MCF 10A (cell line): ENCODE results near the gene CSF1R. TPM values are rescaled to one million over a fixed set of nuclear protein-coding genes. Genes with fewer than 3 reads are reported as not detected.

Source experiments
- BruUV-seq: library from RNA; stranded (reverse); fragments of 400-500 nt; replicated peaks from 2 replicates; lab custom pipeline; 2021; lab: Mats Ljungman, UMichigan
- CTCF ChIA-PET: fragments of 300-600 bp; sonication (Branson Sonifier 250); formaldehyde crosslinking; extraction: SDS; loops from one replicate; lab custom pipeline; 2021; ENCODE audit warnings: antibody characterized with exemption, inconsistent platforms; lab: Yijun Ruan, JAX
- POLR2A ChIA-PET: fragments of 300-600, 350-650 bp; sonication (Branson Sonifier 250); formaldehyde crosslinking; extraction: SDS; loops from one replicate; lab custom pipeline; 2020; ENCODE audit warnings: antibody characterized with exemption, inconsistent platforms; lab: Yijun Ruan, JAX
- DNase-seq: peaks from one replicate; pipeline ENCODE4 v3.0.0-alpha.2; 2018; ENCODE audit not compliant: unreplicated experiment
- H3K27ac Mint-ChIP-seq: one replicate; pipeline ENCODE4 v1.8.0; 2022; ENCODE audit warnings: mild to moderate bottlenecking, low read depth, mixed read lengths; ENCODE audit not compliant: unreplicated experiment
- H3K27me3 Mint-ChIP-seq: one replicate; pipeline ENCODE4 v1.8.0; 2022; ENCODE audit warnings: mixed read lengths; ENCODE audit not compliant: insufficient read depth, unreplicated experiment
- H3K36me3 Mint-ChIP-seq: one replicate; pipeline ENCODE4 v1.8.0; 2022; ENCODE audit warnings: mild to moderate bottlenecking, moderate library complexity, mixed read lengths; ENCODE audit not compliant: insufficient read depth, unreplicated experiment
- H3K4me1 Mint-ChIP-seq: one replicate; pipeline ENCODE4 v1.8.0; 2022; ENCODE audit warnings: mixed read lengths; ENCODE audit not compliant: insufficient read depth, unreplicated experiment
- H3K4me3 Mint-ChIP-seq: one replicate; pipeline ENCODE4 v1.8.0; 2022; ENCODE audit warnings: mild to moderate bottlenecking, moderate library complexity, mixed read lengths; ENCODE audit not compliant: unreplicated experiment
- H3K9me3 Mint-ChIP-seq: one replicate; pipeline ENCODE4 v1.8.0; 2022; ENCODE audit warnings: mixed read lengths; ENCODE audit not compliant: unreplicated experiment
- intact Hi-C: fragments of 100-400 bp; cut with micrococcal nuclease; formaldehyde crosslinking; loops from 2 replicates; pipeline ENCODE4 v1.14.1; 2022
- total RNA-seq: library from RNA; stranded (reverse); gene quantifications from 2 replicates; pipeline ENCODE4 v1.2.3, GENCODE V29; 2022
- TF ChIP-seq, protein P1 (sequence below): fragments of 200-600 bp; IDR thresholded peaks from one replicate; pipeline ENCODE4 v1.8.0; 2022; ENCODE audit warnings: antibody characterized with exemption, mild to moderate bottlenecking; ENCODE audit not compliant: unreplicated experiment

CSF1R gene
- total RNA-seq, 1 experiment from 2014 or later: 1.6 TPM

DNA sequence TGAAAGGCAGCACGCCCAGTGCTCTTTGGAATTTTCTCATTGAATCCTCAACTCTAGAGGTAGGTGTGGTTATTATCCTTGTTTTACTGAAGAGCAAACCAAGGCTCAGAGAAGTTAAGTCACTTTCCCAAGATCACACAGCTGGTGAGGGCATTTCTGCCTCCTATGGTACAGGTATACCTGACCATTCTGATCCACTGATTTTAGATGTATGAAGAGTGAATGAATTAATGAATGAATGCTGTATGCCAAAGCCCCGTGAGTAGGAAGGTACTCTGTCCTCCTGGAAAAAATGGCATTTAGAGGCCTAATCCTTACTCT is 18.2 kb upstream of the CSF1R start:
- Mint-ChIP-seq H3K27me3 (no peaks in the 10 kb centered on the region), H3K27ac (no peak overlapping the region), H3K4me1 (peaks cover 22% of the 10 kb centered on the region), H3K36me3 (no peaks in the 10 kb centered on the region), H3K9me3 (no peaks in the 10 kb centered on the region), H3K4me3 (no peak overlapping the region)
- TF ChIP-seq, protein P1, sequence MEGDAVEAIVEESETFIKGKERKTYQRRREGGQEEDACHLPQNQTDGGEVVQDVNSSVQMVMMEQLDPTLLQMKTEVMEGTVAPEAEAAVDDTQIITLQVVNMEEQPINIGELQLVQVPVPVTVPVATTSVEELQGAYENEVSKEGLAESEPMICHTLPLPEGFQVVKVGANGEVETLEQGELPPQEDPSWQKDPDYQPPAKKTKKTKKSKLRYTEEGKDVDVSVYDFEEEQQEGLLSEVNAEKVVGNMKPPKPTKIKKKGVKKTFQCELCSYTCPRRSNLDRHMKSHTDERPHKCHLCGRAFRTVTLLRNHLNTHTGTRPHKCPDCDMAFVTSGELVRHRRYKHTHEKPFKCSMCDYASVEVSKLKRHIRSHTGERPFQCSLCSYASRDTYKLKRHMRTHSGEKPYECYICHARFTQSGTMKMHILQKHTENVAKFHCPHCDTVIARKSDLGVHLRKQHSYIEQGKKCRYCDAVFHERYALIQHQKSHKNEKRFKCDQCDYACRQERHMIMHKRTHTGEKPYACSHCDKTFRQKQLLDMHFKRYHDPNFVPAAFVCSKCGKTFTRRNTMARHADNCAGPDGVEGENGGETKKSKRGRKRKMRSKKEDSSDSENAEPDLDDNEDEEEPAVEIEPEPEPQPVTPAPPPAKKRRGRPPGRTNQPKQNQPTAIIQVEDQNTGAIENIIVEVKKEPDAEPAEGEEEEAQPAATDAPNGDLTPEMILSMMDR: no peak
- no TSS peak for BruUV-seq
- ChIA-PET CTCF (interaction anchor here (1.5 kb wide), 1 partner anchor 18 kb away, joined by 4 read pairs; no protein-coding TSS in a partner anchor), POLR2A (interaction anchor here (0.6 kb wide), 1 partner anchor 783 kb away, joined by 3 read pairs; no protein-coding TSS in a partner anchor)
- DNase-seq: no peak
- intact Hi-C loops: no loop called here

DNA sequence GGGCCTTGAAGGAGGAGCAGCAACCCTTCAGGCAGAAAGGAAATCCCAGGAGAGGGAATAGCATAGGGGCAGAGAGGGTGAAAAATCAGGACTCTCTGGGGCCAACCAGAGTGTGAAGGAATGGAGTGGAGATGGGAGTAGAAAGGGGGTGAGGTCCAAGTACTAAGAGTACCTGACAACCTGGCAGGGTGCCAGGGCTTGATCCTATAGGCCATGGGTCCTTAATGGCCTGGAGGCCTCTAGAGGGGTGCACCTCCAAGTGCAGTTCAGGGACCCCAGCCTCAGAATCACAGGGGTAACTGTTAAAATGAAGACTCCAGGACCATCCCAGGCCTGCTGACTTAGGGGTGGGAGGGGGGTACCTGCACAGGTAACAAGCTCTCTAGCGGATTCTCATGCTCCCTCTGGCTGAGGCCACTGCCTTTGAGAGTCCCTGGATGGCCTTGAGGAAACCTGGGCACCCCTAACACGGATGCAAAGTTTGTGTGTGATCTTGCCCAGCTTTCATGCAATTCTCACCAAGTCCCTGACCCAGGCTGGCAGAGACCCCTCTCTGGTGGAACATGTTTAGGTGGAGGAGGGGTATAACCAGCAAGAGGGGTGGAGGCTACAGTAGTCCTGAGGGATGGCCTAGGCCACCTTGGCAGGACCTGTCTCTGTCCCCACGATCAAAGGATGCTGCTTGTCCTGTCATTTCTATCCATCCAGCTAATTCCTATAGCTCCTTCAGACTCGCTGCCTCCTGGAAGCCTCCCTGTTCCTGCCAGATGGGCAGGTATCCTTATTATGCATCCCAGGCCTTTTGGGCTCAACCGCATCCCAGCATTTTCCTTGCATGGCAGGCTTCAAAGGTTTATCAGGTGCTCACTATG is 17.6 kb upstream of the CSF1R start:
- no TSS peak for BruUV-seq
- Mint-ChIP-seq H3K27me3 (no peaks in the 10 kb centered on the region), H3K27ac (no peak overlapping the region), H3K9me3 (no peaks in the 10 kb centered on the region), H3K4me1 (peaks cover 18% of the 10 kb centered on the region), H3K4me3 (no peak overlapping the region), H3K36me3 (no peaks in the 10 kb centered on the region)
- TF ChIP-seq, protein P1: no peak
- intact Hi-C loops: no loop called here
- ChIA-PET POLR2A (interaction anchor here (0.6 to 0.7 kb wide), 2 partner anchors 9 to 782 kb away, joined by 3 to 5 read pairs; no protein-coding TSS in a partner anchor), CTCF (interaction anchor here (0.7 to 1.5 kb wide), 3 partner anchors 18 to 424 kb away, joined by 3 to 4 read pairs (median 3); no protein-coding TSS in a partner anchor)
- DNase-seq: no peak

DNA sequence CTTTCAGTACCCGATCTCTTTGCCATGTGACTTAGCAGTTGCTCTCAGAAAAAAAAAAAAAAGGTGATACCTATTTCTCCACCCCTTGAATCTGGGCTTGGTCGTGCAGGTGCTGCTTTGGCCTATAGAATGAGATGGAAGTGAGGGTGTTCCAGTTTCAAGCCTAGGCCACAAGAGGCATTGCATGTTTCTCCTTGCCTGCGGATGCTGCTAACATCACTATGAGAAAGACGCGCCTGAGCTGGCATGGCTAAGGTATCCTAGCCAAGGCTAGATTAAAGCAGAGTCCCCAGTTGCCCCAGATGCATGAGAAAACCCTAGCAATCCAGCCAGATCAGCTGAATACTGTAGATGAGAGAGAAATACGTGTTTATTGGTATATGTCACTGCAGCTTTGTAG is 14.7 kb upstream of the CSF1R start:
- Mint-ChIP-seq H3K27ac (no peak overlapping the region), H3K27me3 (no peaks in the 10 kb centered on the region), H3K4me3 (no peak overlapping the region), H3K4me1 (no peaks in the 10 kb centered on the region), H3K9me3 (no peaks in the 10 kb centered on the region), H3K36me3 (no peaks in the 10 kb centered on the region)
- DNase-seq: no peak
- ChIA-PET POLR2A (no interaction called here), CTCF (interaction anchor here (0.6 to 0.9 kb wide), 2 partner anchors 55 to 326 kb away, joined by 4 to 8 read pairs; no protein-coding TSS in a partner anchor)
- TF ChIP-seq, protein P1: no peak
- intact Hi-C loops: no loop called here
- no TSS peak for BruUV-seq

DNA sequence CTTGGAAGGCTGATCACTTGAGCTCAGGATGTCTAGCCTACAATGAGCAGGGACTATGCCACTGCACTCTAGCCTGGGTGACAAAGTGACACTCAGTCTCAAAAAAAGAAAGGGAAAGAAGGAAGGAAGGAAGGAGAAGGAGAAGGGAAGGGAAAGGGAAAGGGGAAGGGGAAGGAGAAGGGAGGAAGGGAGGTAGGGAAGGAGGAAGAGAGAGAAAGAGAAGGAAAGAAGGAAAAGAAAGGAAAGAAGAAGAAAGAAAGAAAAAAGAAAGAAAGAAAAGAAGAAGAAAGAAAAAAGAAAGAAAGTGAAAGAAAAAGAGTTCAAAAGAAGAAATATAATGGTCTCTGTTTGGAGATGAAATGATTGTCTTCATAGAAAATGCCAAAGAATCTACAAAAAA is 10.8 kb upstream of the CSF1R start:
- no TSS peak for BruUV-seq

More for the DNA sequence above, 10.8 kb upstream of the CSF1R start:
- no peak for DNase-seq
- H3K36me3 Mint-ChIP-seq: no peaks in the 10 kb centered on the region
- TF ChIP-seq, protein P1: no peak
- H3K4me3 Mint-ChIP-seq: no peak overlapping the region
- H3K27ac Mint-ChIP-seq: no peak overlapping the region
- no peaks in the 10 kb centered on the region for H3K4me1 Mint-ChIP-seq
- CTCF ChIA-PET: interaction anchor here (0.6 to 0.7 kb wide), 2 partner anchors 13 to 34 kb away, joined by 3 read pairs; no protein-coding TSS in a partner anchor
- H3K9me3 Mint-ChIP-seq: no peaks in the 10 kb centered on the region
- no peaks in the 10 kb centered on the region for H3K27me3 Mint-ChIP-seq
- intact Hi-C loops: no loop called here
- POLR2A ChIA-PET: no interaction called here
